ENCODE data around the gene GRIK4. TPM values are rescaled to one million over a fixed set of nuclear protein-coding genes. Genes with fewer than 3 reads are reported as not detected.
"Not testable (repeated sequence)": the region's sequence is repeated elsewhere in the genome, so short reads cannot be mapped to it uniquely, and the experiment has no call there.

Gene GRIK4
- total RNA-seq, 1 donor from 2014 or later = not detected

DNA sequence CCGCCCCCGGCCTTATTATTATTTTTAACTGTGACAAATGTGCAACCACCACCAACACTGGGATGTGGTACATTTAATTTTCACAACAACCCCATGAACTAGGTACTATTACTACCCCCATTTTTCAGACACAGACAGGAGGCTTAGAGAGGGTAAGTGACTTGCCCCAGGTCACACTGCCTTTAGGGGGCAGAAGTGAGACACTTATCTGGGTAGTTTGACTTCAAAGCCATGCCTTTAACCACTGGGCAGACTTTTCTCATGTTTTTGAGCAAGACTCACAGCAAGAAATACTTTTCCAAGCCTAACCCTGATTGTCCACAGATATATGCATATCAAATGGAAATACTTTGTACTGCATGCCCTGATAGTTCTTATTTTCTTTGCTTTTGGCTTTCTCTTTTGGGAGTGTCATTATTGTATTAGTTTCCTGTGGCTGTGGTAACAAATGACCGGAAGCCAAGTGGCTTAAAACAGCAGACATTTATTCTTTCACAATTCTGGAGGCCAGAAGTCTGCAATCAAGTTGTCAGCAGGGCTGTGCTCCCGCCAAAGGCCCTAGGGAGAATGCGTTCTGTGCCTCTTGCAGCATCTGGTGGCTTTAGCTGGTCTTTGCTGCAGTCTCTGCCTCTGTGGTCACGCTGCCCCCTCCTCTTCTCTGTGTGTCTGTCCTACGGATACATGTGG, 110.8 kb downstream of the GRIK4 start:
- peaks cover 20% of the 10 kb centered on the region for H3K9me3 Mint-ChIP-seq (ENCODE audit: low read depth)
- TF ChIP-seq, protein P1, sequence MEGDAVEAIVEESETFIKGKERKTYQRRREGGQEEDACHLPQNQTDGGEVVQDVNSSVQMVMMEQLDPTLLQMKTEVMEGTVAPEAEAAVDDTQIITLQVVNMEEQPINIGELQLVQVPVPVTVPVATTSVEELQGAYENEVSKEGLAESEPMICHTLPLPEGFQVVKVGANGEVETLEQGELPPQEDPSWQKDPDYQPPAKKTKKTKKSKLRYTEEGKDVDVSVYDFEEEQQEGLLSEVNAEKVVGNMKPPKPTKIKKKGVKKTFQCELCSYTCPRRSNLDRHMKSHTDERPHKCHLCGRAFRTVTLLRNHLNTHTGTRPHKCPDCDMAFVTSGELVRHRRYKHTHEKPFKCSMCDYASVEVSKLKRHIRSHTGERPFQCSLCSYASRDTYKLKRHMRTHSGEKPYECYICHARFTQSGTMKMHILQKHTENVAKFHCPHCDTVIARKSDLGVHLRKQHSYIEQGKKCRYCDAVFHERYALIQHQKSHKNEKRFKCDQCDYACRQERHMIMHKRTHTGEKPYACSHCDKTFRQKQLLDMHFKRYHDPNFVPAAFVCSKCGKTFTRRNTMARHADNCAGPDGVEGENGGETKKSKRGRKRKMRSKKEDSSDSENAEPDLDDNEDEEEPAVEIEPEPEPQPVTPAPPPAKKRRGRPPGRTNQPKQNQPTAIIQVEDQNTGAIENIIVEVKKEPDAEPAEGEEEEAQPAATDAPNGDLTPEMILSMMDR (IDR thresholded peaks at IDR 0.05; ENCODE audit: unreplicated experiment) = peak; percentile 12
- no peak for DNase-seq (ENCODE audit: low spot score, unreplicated experiment)
- H3K4me1 Mint-ChIP-seq (ENCODE audit: low read depth) = no peaks in the 10 kb centered on the region
- no peak overlapping the region for H3K4me3 Mint-ChIP-seq (ENCODE audit: low read depth)
- H3K27me3 Mint-ChIP-seq = peaks cover 12% of the 10 kb centered on the region
- peaks cover 7% of the 10 kb centered on the region for H3K36me3 Mint-ChIP-seq (ENCODE audit: insufficient read depth)
- H3K27ac Mint-ChIP-seq = peak overlapping the region; percentile 59

DNA sequence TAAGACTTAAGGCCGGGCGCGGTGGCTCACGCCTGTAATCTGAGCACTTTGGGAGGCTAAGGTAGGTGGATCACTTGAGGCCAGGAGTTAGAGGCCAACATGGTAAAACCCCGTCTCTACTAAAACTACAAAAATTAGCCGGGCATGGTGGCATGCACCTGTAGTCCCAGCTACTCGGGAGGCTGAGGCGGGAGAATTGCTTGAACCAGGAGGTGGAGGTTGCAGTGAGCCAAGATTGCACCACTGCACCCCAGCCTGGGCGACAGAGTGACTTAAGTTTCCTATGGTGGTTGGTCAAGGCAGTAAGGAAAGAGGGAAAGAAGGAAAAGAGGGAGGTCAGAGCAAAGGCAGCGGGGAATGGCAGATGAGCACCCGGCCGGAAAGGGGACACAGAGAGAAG, 113.4 kb downstream of the GRIK4 start:
- not testable (repeated sequence) for H3K9me3 Mint-ChIP-seq (ENCODE audit: low read depth); H3K4me1 Mint-ChIP-seq (ENCODE audit: low read depth)
- H3K27me3 Mint-ChIP-seq = peaks cover 21% of the 10 kb centered on the region

DNA sequence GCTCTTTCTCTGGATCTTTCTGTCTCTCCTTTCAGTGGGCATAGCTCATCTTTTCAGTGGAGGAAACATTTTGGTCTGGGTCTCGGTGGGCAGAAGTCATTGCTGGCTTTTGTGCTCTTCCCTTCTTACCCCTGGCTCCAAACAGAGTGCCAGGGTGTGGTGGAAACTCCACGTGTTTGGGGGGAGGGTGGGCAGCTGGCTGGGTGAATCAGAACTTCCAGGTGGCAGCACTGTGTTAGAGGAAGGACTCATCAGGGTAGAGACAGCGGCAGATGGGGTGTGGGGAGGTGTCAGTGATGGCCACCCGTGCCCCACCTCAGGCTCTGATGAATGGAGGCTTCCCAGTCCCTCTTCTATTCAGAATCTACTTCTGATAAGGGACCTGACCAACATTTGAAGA, 114.0 kb downstream of the GRIK4 start:
- TF ChIP-seq, protein P1 (IDR thresholded peaks at IDR 0.05; ENCODE audit: unreplicated experiment) = no peak
- Mint-ChIP-seq H3K27me3 (peaks cover 25% of the 10 kb centered on the region), H3K36me3 (ENCODE audit: insufficient read depth) (no peaks in the 10 kb centered on the region), H3K4me1 (ENCODE audit: low read depth) (no peaks in the 10 kb centered on the region), H3K27ac (no peak overlapping the region), H3K9me3 (ENCODE audit: low read depth) (no peaks in the 10 kb centered on the region), H3K4me3 (ENCODE audit: low read depth) (no peak overlapping the region)
- no peak for DNase-seq (ENCODE audit: low spot score, unreplicated experiment)

More for the DNA sequence above, 113.4 kb downstream of the GRIK4 start:
- H3K4me3 Mint-ChIP-seq (ENCODE audit: low read depth); H3K27ac Mint-ChIP-seq; DNase-seq (ENCODE audit: low spot score, unreplicated experiment); H3K36me3 Mint-ChIP-seq (ENCODE audit: insufficient read depth): not testable (repeated sequence)

DNA sequence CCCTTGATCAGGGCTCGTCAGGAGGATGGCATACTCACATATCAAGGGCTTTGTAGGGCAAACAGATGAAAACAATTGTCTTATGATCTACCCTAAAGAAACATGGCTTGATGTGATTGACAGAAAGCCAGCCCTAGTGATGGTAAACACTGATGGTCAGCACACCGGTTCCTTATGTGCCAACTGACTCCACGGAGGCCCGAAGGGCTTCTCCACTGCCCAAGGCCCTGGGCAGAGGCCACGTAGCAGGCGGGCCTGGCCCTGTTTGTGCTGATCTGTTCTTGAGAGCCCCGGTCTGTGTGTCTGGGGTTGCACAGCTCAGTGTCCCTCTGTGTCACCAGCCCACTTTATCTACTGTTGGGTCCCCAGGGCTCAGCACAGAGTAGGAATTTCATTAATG, 115.2 kb downstream of the GRIK4 start:
- DNase-seq (ENCODE audit: low spot score, unreplicated experiment) = no peak
- Mint-ChIP-seq H3K27me3 (peaks cover 32% of the 10 kb centered on the region), H3K9me3 (ENCODE audit: low read depth) (no peaks in the 10 kb centered on the region), H3K4me1 (ENCODE audit: low read depth) (peaks cover 2% of the 10 kb centered on the region), H3K4me3 (ENCODE audit: low read depth) (no peak overlapping the region), H3K27ac (no peak overlapping the region), H3K36me3 (ENCODE audit: insufficient read depth) (no peaks in the 10 kb centered on the region)
- TF ChIP-seq, protein P1 (IDR thresholded peaks at IDR 0.05; ENCODE audit: unreplicated experiment) = no peak

DNA sequence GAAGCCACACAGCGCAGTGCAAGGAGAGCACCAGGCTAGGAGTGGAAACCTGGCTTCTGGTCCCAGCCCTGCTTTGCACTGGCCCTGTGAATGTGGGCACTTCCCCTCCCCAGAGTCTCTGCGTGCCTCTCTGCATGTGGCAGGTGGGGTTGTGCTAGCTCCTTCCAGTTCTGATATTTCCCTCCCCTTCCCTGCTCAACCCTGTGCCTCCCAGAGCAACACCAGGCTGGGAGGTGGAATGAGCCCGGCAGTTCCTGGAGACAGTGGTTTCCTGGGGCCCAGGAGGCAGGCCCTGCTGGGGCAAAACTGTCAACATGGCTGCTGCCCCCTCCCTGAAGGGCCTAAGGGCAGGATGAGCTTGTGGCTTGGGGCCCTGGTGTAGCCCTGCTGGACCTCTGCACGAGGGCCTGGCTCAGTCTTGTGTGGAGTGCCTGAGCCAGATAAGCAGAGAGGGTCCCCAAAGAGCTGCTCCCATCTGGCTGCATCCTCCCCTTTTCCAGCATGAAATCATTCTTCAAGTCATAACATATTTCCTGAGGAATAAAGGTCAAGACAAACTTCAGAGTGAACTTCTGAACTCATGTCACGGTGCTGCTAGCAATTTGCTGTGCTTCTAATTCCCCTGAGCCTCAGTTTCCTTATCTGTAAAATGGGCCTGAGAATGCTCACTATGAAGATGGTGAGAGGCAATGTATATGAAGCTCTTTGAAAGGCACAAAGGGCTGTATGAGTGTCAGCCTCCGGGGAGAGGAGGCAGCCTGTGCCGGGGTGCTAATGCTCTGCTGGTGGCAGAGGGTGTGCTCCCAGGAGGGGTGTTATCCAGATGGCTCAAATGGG, 116.0 kb downstream of the GRIK4 start:
- Mint-ChIP-seq H3K27me3 (peaks cover 36% of the 10 kb centered on the region), H3K27ac (no peak overlapping the region), H3K4me1 (ENCODE audit: low read depth) (peaks cover 2% of the 10 kb centered on the region), H3K36me3 (ENCODE audit: insufficient read depth) (no peaks in the 10 kb centered on the region), H3K4me3 (ENCODE audit: low read depth) (no peak overlapping the region), H3K9me3 (ENCODE audit: low read depth) (no peaks in the 10 kb centered on the region)
- TF ChIP-seq, protein P1 (IDR thresholded peaks at IDR 0.05; ENCODE audit: unreplicated experiment) = no peak
- no peak for DNase-seq (ENCODE audit: low spot score, unreplicated experiment)
